Measurements from ENCODE around the gene PAPPA2.
A peak's percentile ranks its signal among the peaks of the same experiment; 100 is the strongest.
"Not testable (repeated sequence)": the region's sequence is repeated elsewhere in the genome, so short reads cannot be mapped to it uniquely, and the experiment has no call there.

Gene PAPPA2

DNA sequence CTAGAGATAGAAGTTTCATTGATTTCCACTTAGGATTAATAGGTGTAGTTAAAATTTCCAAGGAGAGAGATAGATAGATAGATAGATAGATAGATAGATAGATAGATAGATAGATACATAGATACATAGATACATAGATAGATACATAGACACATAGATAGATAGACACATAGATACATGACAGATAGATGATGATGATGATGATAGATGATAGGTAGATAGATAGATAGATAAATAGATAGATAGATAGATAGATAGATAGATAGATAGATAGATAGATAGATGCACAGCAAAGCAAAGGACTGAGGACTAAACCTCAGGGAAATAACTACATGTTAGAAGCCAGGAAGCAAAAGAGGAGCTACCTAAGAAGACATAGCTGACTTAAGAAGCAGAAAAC lies 171.8 kb downstream of the PAPPA2 start:
- not testable (repeated sequence) for H3K36me3 ChIP-seq (ENCODE audit: control insufficient read depth, insufficient read depth, low read length); H3K4me1 ChIP-seq (ENCODE audit: control insufficient read depth, insufficient read depth, low read length, poor library complexity, severe bottlenecking); H3K4me3 ChIP-seq (ENCODE audit: extremely low read depth, insufficient read depth, low read length, poor library complexity, severe bottlenecking); H3K9me3 ChIP-seq (ENCODE audit: control insufficient read depth, low read length); H3K27ac ChIP-seq (ENCODE audit: low read depth, low read length, severe bottlenecking)

DNA sequence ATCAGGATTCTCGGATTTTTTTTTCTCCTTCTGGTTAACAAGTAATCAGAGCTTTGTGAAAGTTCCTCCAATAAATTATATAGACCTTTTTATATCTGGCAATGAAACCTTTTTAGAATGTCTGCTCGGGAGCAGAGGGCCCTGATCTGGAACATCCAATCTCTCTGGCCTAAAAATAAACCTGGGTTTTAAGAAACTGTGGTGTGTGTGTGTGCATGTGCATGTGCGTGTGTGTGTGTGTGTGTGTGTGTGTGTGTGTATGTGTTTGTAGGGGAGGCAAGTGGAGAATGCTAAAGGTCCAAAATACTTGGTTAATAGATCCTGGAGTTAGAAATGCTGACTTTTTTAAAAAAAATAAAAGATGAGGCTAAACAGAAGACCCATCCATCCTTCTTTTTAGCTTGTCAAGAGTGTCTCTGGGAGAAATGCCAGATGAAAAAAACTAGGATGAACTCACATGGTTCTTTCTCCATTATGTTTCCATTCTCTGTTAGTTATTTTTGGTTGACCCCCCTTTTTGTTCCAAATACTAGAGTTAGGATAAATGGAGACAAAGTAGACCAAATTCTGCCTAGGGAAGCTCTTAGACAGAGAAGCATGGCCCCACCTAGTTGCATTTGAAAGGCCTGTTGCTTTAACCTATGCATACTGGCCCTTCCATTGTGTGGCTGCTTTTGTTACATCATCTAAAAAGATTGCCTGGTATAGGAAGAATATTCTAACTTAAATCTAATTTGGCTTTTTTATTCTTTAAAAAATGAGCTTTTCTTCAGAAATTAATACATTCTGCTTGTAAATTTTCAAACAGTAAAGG lies 175.9 kb downstream of the PAPPA2 start:
- Histone ChIP-seq H3K9me3 (ENCODE audit: control insufficient read depth, low read length) (no peaks in the 10 kb centered on the region), H3K4me3 (ENCODE audit: extremely low read depth, insufficient read depth, low read length, poor library complexity, severe bottlenecking) (no peak overlapping the region)
- WGBS, 2 experiments (ENCODE audit: insufficient coverage in 2 of 2): 63 to 80% methylated on average over 1 of the region's 3 CpGs

GRCh38 chr1:176643536-176643935 lies 180.6 kb downstream of the PAPPA2 start:
- H3K4me3 ChIP-seq (ENCODE audit: extremely low read depth, insufficient read depth, low read length, poor library complexity, severe bottlenecking): no peak overlapping the region
- H3K36me3 ChIP-seq (ENCODE audit: control insufficient read depth, insufficient read depth, low read length): no peaks in the 10 kb centered on the region
- H3K27ac ChIP-seq (ENCODE audit: low read depth, low read length, severe bottlenecking): no peak overlapping the region
- H3K9me3 ChIP-seq (ENCODE audit: control insufficient read depth, low read length): no peaks in the 10 kb centered on the region
- H3K4me1 ChIP-seq (ENCODE audit: control insufficient read depth, insufficient read depth, low read length, poor library complexity, severe bottlenecking): no peaks in the 10 kb centered on the region
- WGBS, 2 experiments (ENCODE audit: insufficient coverage in 2 of 2): 86 to 87% methylated on average over 3 of the region's 3 CpGs

More for the DNA sequence above, 175.9 kb downstream of the PAPPA2 start:
- H3K27ac ChIP-seq (ENCODE audit: low read depth, low read length, severe bottlenecking): no peak overlapping the region
- no peaks in the 10 kb centered on the region for H3K36me3 ChIP-seq (ENCODE audit: control insufficient read depth, insufficient read depth, low read length)
- no peaks in the 10 kb centered on the region for H3K4me1 ChIP-seq (ENCODE audit: control insufficient read depth, insufficient read depth, low read length, poor library complexity, severe bottlenecking)

DNA sequence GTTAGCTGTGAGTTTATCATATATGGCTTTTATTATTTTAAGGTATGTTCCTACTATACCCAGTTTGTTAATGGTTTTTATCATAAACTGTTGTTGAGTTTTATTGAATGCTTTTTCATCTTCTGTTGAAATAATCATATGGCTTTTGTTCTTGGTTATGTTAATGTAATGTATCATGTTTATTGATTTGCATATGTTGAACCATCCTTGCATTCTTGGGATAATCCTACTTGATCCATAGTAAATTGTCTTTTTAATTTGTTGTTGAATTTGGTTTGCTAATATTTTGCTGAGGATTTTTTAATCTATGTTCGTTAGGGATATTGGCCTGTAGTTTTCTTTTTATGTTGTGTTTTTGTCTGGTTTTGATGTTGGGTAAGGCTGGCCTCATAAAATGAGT lies 185.6 kb downstream of the PAPPA2 start:
- Histone ChIP-seq H3K36me3 (ENCODE audit: control insufficient read depth, insufficient read depth, low read length) (no peaks in the 10 kb centered on the region), H3K4me1 (ENCODE audit: control insufficient read depth, insufficient read depth, low read length, poor library complexity, severe bottlenecking) (no peaks in the 10 kb centered on the region), H3K27ac (ENCODE audit: low read depth, low read length, severe bottlenecking) (no peak overlapping the region), H3K9me3 (ENCODE audit: control insufficient read depth, low read length) (no peaks in the 10 kb centered on the region), H3K4me3 (ENCODE audit: extremely low read depth, insufficient read depth, low read length, poor library complexity, severe bottlenecking) (no peak overlapping the region)
- 67% methylated on average over 1 of the region's 1 CpG; no CpG with 5 or more reads in 1 of the 2 experiments for WGBS, 2 experiments (ENCODE audit: insufficient coverage in 2 of 2)

DNA sequence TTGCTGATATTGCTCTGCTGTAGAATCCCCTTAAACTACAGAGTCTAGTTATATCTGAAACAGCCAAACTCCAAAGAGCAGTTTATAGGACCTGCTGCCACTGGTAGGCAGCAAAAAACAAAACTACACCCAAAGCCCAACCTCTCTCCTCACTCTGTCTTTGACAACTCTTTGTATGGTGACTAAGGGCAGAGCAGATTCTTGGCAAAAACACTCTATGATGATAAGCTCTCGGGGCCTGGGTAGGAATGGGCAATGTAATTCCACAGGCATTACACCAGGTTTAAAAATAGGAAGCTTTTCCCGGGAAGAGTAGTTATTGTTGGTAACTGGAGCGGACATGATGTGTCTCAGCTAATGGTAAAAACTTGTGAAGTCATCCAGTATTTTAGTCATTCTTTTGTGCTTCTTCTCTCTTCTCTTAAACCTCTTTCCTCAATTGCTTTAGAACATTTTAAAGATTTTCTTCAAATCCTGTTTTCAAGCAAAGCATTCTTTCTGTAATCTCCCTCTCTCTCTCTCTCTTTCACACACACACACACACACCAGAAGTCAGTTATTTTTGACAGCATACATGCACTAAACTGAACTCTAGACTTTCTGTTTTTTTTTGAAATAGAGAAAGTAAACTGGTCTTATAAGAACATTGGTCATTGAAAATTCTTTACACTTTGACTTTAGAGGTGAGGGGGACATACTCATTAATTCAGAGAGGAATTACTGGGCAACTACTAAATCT lies 193.5 kb downstream of the PAPPA2 start:
- Histone ChIP-seq H3K36me3 (ENCODE audit: control insufficient read depth, insufficient read depth, low read length) (no peaks in the 10 kb centered on the region), H3K27ac (ENCODE audit: low read depth, low read length, severe bottlenecking) (peak overlapping the region; percentile 97), H3K4me3 (ENCODE audit: extremely low read depth, insufficient read depth, low read length, poor library complexity, severe bottlenecking) (no peak overlapping the region), H3K9me3 (ENCODE audit: control insufficient read depth, low read length) (no peaks in the 10 kb centered on the region), H3K4me1 (ENCODE audit: control insufficient read depth, insufficient read depth, low read length, poor library complexity, severe bottlenecking) (peaks cover 10% of the 10 kb centered on the region)
- WGBS, 2 experiments (ENCODE audit: insufficient coverage in 2 of 2): no CpG with 5 or more reads among the region's 3 CpGs

DNA sequence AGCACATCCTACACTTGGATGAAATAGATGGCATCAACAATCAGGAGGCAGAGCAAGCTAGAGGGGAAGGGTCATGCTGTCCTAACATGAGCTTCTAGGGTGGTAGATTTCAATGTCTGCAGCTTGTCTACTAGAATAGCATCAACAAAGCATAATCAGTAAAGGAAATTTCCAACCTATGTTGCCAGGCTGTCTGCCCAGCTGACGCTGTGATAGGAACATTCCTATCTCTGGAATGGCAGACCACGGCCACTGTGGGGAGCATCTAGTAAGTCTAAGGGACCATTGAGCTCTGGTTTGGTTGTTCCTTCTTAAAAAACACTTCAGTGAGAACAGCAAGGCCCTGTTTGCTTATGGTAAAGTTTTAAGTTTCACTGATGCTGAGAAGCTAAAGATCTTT lies 206.8 kb downstream of the PAPPA2 start:
- no peak overlapping the region for H3K4me3 ChIP-seq (ENCODE audit: extremely low read depth, insufficient read depth, low read length, poor library complexity, severe bottlenecking)
- no peak overlapping the region for H3K27ac ChIP-seq (ENCODE audit: low read depth, low read length, severe bottlenecking)
- WGBS, 2 experiments (ENCODE audit: insufficient coverage in 2 of 2): 67 to 79% methylated on average over 1 to 2 of the region's 2 CpGs
- H3K9me3 ChIP-seq (ENCODE audit: control insufficient read depth, low read length): no peaks in the 10 kb centered on the region
- H3K4me1 ChIP-seq (ENCODE audit: control insufficient read depth, insufficient read depth, low read length, poor library complexity, severe bottlenecking): no peaks in the 10 kb centered on the region
- no peaks in the 10 kb centered on the region for H3K36me3 ChIP-seq (ENCODE audit: control insufficient read depth, insufficient read depth, low read length)

DNA sequence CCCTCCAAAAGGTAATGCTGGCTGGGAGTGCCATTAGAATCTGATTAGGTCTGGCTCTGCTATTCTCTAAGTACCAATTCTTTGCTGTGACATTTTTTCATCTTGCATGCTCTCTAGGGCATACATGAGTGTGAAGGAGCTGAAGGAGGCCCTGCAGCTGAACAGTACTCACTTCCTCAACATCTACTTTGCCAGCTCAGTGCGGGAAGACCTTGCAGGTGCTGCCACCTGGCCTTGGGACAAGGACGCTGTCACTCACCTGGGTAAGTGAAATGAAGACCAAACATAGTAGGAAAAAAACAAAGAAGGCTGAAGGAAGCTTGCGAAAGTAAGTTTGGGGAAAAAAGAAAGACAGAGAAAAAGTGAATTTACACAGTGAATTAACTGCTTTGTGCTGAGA lies 207.9 kb downstream of the PAPPA2 start:
- WGBS, 2 experiments (ENCODE audit: insufficient coverage in 2 of 2): 70 to 74% methylated on average over 2 of the region's 3 CpGs

GRCh38 chr1:176682830-176683535 lies 220.0 kb downstream of the PAPPA2 start:
- 90% methylated on average over 2 of the region's 3 CpGs; no CpG with 5 or more reads in 1 of the 2 experiments for WGBS, 2 experiments (ENCODE audit: insufficient coverage in 2 of 2)
- H3K4me3 ChIP-seq (ENCODE audit: extremely low read depth, insufficient read depth, low read length, poor library complexity, severe bottlenecking): no peak overlapping the region
- H3K9me3 ChIP-seq (ENCODE audit: control insufficient read depth, low read length): no peaks in the 10 kb centered on the region

More for the DNA sequence above, 207.9 kb downstream of the PAPPA2 start:
- no peaks in the 10 kb centered on the region for H3K36me3 ChIP-seq (ENCODE audit: control insufficient read depth, insufficient read depth, low read length)
- H3K9me3 ChIP-seq (ENCODE audit: control insufficient read depth, low read length): no peaks in the 10 kb centered on the region
- no peak overlapping the region for H3K4me3 ChIP-seq (ENCODE audit: extremely low read depth, insufficient read depth, low read length, poor library complexity, severe bottlenecking)
- no peaks in the 10 kb centered on the region for H3K4me1 ChIP-seq (ENCODE audit: control insufficient read depth, insufficient read depth, low read length, poor library complexity, severe bottlenecking)
- H3K27ac ChIP-seq (ENCODE audit: low read depth, low read length, severe bottlenecking): no peak overlapping the region

DNA sequence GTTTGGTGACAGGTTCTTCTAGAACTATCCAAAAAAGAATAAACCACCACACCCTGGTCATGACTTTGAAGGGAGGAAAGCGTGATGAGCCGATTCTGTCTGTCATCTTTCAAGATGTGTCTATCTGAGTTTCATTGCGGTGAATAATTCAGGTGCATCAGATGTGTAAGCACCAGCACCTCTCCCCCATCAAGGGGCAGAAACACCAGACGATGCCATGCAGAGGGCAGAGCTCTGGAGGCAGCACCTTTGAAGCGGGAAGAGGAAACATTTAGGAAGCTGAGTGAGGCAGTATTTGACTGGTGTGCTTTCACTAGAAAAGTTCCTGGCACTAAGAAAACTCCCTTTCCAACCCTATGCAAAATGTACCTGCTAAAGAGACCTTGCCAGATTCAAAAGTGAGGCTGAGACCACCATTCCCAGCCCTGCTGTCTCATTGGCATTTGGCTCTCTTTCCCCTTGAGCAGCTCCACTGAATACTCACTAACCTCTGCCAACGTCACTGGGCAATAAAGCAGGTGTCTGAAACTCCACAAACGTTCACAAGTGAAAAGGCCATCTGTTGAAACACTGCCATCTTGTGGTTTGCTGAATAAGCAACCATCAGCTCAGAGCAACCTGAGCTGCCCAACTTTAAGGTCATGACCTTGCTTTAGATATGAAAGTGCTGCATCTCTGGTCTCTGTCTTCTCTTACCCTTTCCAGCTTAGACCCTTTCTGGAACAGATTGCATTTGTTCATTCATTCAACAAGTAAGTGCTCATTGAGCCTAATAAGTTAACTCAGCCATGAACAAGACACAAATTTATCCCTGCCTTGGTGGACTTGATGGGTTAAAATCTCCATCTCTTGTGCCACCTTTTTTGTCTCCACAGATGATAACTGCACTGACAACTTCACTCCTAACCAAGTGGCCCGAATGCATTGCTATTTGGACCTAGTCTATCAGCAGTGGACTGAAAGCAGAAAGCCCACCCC lies 228.6 kb downstream of the PAPPA2 start:
- no peaks in the 10 kb centered on the region for H3K9me3 ChIP-seq (ENCODE audit: control insufficient read depth, low read length)
- no peaks in the 10 kb centered on the region for H3K36me3 ChIP-seq (ENCODE audit: control insufficient read depth, insufficient read depth, low read length)
- 31 to 56% methylated on average over 3 of the region's 8 CpGs for WGBS, 2 experiments (ENCODE audit: insufficient coverage in 2 of 2)
- H3K4me1 ChIP-seq (ENCODE audit: control insufficient read depth, insufficient read depth, low read length, poor library complexity, severe bottlenecking): no peaks in the 10 kb centered on the region
- no peak overlapping the region for H3K27ac ChIP-seq (ENCODE audit: low read depth, low read length, severe bottlenecking)
- H3K4me3 ChIP-seq (ENCODE audit: extremely low read depth, insufficient read depth, low read length, poor library complexity, severe bottlenecking): no peak overlapping the region

More at GRCh38 chr1:176682830-176683535, 220.0 kb downstream of the PAPPA2 start:
- H3K4me1 ChIP-seq (ENCODE audit: control insufficient read depth, insufficient read depth, low read length, poor library complexity, severe bottlenecking): no peaks in the 10 kb centered on the region
- H3K36me3 ChIP-seq (ENCODE audit: control insufficient read depth, insufficient read depth, low read length): no peaks in the 10 kb centered on the region
- H3K27ac ChIP-seq (ENCODE audit: low read depth, low read length, severe bottlenecking): no peak overlapping the region

DNA sequence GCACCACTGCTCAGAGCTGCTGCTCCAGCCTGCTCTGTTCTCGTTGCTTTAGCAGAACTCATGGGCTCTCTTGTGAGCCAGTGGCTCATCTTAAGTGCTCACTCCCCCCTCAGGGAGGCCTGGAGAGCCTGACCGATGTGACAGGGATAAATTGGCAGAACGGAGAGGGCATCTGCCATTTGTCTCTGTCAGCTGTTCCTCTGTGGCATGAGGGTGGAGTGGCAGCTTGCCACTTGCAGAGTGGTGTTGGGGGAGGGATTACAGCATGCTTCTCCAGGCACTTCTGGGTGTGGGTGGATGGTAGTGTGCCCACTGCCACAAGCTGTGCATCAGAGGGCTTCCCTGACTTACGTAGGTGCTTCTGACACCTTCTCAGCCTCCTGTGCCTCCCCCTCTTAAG lies 229.5 kb downstream of the PAPPA2 start:
- Histone ChIP-seq H3K4me1 (ENCODE audit: control insufficient read depth, insufficient read depth, low read length, poor library complexity, severe bottlenecking) (no peaks in the 10 kb centered on the region), H3K4me3 (ENCODE audit: extremely low read depth, insufficient read depth, low read length, poor library complexity, severe bottlenecking) (no peak overlapping the region), H3K27ac (ENCODE audit: low read depth, low read length, severe bottlenecking) (no peak overlapping the region), H3K9me3 (ENCODE audit: control insufficient read depth, low read length) (no peaks in the 10 kb centered on the region), H3K36me3 (ENCODE audit: control insufficient read depth, insufficient read depth, low read length) (no peaks in the 10 kb centered on the region)
- 84 to 86% methylated on average over 2 to 3 of the region's 4 CpGs for WGBS, 2 experiments (ENCODE audit: insufficient coverage in 2 of 2)

Measured in mesodermal cell (in vitro differentiated cells).